Measurements from ENCODE around the gene SNX24. TPM values are rescaled to one million over a fixed set of nuclear protein-coding genes. Genes with fewer than 3 reads are reported as not detected.

Gene SNX24
- total RNA-seq, 2 donors from 2014 or later, result 20.8 to 21.7 TPM

DNA sequence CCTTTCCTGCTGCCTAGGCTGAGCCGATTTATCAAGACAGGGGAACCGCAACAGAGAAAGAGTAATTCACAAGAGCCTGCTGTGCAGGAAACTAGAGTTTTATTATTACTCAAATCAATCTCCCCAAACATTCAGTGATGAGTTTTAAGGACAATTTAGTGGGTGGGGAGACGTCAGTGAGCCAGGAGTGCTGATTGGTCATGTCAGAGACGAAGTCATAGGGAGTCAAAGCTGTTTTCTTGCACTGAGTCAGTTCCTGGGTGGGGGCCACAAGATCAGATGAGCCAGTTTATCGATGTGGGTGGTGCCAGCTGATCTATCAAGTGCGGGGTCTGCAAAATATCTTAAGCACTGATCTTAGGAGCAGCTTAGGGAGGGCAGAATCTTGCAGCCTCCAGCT lies 19.0 kb downstream of the SNX24 start:
- intact Hi-C loops (cut with DNase I, micrococcal nuclease), result no loop called here
- ATAC-seq (no peak), DNase-seq (no peak)

DNA sequence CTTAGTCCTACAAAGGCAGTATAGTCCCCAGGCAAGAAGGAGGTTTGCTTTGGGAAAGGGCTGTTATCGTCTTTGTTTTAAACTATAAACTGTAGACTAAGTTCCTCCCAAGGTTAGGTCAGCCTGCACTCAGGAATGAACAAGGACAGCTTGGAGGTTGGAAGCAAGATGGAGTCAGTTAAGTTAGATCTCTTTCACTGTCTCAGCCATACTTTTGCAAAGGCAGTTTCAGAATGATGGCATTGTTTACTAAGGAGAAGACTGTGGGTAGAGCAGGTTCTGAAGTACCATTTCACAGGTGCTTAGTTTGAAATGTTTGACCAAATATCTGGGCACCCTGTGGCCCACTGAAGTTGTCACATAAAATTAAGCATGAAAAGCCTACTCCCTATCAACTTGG lies 19.4 kb downstream of the SNX24 start:
- DNase-seq (no peak), ATAC-seq (no peak)
- intact Hi-C loops (cut with DNase I, micrococcal nuclease), result no loop called here

DNA sequence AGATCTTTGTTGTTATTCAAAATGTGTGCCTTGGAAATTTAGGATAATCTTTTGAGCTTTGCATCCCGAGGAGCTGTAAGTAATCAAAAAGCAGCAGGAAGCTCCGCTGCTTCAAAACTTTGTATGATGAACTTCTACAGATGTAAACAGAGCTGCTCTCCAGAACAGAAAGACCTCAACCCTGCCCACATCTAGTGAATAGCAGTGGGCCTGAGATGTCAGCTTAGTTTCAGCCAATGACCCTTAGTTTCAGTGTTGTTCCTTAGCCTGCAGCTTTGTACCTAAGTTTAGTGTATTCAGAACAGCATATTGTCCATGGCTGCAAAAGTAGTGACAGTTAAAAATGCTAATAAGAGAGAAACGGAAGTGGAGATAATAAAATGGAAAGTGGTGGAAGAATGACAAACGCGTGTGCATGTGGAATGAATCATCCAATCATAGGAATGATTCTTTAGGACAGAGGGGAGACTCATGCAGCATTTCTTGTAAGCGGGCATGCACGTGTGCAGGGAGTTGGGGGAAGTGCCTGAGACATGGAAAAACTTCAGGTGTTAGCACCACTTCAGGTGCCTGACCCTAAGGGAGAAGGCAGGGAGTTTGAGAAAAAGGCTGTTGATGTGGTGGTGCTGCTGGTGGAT lies 24.9 kb downstream of the SNX24 start:
- DNase-seq (no peak), ATAC-seq (no peak)
- intact Hi-C loops (cut with DNase I, micrococcal nuclease), result no loop called here

DNA sequence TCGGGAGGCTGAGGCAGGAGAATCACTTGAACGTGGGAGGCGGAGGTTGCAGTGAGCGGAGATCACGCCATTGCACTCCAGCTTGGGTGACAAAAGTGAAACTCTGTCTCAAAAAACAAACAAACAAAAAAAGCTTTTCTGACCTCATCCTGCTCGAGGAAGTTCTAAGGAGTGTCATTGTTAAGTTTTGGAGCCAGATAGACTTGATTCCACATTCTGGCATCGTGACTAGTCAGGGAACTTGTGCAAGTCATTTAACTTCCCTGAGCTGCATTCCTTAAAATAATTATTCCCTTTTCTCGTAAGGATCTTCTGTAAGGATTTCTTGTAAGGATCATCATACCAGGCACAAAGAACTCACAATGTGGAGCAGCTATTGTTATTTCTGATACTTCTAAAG lies 26.2 kb downstream of the SNX24 start:
- intact Hi-C loops (cut with DNase I, micrococcal nuclease), result no loop called here
- DNase-seq, result no peak
- ATAC-seq, result no peak

DNA sequence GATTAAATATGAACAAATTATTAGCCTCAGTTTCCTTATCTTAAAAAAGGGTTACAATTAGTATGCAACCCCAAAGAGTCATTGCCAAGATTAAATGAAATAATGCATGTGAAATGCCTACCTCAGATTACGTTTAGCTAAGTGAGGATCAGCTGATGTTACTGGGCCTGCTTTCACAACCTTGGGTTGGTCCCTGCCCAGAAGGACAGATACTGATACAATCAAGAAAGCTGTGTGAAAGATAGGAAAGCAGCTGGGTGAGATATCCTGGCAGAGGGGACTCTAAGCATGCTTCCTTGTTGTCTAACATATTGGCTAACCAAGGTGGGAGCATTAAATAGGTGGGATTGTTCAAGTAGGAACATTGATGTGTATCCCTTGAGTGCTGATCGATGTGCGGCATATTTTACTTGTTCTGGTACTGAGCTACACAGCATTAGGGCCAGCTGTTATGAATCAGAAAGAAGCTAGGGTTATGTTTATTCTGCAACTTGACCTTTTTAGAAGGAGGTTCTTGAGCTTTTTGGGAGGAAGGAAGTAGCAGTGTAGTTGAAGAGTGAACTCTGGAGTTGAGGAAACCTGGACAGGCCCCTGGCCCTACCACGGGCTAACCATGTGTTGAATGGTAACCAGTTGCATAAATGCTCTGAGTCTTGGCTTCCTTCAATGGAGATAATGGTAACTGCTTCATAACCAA lies 28.9 kb downstream of the SNX24 start:
- ATAC-seq, result no peak
- intact Hi-C loops (cut with DNase I, micrococcal nuclease), result no loop called here

DNA sequence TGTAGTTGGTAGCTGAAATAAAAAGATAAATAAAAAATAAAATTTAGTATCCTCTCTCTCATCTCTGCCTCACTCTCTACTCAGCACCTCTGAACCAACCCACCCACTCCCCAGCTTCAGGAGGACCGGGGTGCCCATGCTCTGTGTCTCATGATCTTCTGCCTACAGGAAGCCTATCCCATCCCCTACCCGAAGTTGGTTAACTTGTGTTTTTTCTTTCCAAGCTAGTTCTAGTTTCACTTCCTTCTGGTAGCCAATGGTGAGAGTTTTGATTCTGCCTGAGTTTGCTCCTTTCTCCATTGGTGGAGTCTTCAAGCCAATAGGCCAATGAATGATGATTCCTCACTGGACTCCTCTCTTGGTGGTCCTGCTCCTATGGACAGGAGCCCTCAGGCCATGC lies 32.1 kb downstream of the SNX24 start:
- intact Hi-C loops (cut with DNase I, micrococcal nuclease), result no loop called here
- DNase-seq, result no peak
- ATAC-seq, result no peak

More for the DNA sequence above, 28.9 kb downstream of the SNX24 start:
- no peak for DNase-seq

DNA sequence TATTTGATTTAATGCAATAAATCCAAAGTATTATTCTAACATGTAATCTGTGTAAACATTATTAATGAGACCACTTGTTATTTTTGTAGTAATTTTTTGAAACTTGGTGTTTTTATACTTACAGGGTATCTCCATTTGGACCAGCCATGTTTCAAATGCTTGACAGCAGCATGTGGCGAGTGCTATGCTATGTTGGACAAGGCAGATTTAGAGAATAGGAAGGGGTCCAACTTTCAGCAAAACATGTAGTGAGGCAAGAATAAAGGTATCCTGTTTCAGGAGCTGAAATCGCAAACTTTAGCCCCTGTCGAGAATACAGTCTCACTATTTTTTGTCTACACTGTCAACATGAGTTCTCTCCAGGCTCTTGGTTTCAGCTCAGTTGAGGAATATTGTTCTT lies 33.7 kb downstream of the SNX24 start:
- ATAC-seq (no peak), DNase-seq (no peak)
- intact Hi-C loops (cut with DNase I, micrococcal nuclease), result no loop called here

DNA sequence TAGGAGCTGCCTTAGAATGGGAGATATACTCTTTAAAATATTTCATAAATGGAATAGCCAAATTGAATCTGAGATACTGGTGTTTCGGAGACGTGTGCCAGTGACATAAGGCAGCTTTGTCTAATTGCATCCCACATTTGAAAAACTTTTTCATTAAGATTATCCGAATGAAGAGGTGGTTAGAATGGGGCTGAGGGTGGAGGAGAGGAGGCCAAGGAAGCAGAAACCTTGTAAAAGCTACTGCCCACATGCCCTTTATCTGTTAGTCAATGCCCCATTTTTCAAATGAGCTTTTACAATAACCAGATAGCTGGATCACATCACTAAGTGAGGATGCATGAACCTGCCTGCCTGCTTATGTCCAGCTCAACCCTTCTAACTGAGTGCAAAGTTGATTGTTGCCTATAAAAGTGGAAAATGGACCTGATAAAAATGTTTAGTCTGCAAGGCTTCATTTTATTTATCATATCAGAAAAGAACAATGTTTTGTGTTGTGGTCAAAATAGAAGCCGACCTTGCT lies 34.8 kb downstream of the SNX24 start:
- intact Hi-C loops (cut with DNase I, micrococcal nuclease), result no loop called here
- no peak for ATAC-seq
- DNase-seq, result no peak

DNA sequence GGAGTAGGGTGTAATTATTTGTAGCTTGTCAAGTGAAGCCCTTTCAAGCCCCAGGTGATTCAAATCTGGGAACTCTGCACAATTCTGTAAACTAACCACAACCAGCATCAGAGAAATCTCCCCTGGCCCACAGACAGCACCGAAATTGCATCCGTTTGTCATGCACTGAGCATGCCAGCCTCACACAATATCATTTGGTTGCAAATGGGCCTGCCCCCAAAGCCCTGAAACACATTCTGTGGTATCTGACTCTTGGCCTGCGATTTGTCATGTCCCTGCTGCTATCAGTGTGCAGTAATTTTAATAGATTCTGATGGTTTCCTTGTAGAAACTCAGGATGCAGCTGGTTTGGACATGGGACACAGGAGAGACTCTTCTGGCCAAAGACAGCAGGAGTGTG lies 35.3 kb downstream of the SNX24 start:
- intact Hi-C loops (cut with DNase I, micrococcal nuclease), result no loop called here
- DNase-seq (no peak), ATAC-seq (no peak)

DNA sequence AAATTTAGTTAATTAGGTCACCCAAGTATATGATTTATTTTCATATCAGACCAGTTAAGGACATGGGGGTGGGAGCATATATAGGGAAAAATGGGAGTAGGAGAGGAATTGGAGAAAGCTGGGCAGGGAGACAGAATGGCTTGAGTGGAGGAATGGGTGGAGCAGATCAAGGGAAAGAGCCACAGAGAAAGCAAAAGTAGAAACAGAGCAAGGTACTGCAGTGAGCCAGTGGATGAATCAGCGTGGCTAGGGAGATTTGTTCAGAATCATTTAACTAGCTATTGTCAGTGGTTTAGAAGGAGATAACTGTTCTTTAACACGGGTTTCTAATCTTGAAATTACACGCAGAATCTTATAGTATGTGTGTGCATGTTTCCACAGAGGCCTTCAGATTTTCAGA lies 37.4 kb downstream of the SNX24 start:
- intact Hi-C loops (cut with DNase I, micrococcal nuclease), result no loop called here
- ATAC-seq (no peak), DNase-seq (no peak)

DNA sequence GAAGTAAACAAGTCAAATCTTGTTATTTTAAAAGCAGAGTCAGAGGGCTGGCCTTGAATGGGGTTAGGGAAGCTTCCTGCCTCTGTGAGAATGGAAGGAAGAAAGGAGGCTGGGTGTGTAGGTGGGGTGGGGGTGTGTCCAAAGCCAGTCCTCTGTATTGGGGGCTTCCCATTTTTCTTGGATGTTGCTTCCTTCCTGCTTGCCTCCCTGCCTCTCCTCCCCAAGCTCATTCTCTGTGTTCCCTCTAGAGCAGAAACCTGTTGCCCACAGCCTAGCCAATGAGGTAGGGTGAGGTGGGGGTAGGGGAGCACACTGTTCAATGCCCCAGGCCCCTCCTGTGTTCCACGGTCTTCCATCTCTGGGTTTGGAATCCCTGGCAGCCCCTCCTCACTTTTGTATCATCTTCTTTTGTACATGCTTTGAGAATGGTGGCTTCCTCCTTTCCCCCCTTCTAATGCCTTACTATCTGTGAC lies 39.7 kb downstream of the SNX24 start:
- ATAC-seq (no peak), DNase-seq (no peak)
- intact Hi-C loops (cut with DNase I, micrococcal nuclease), result no loop called here

DNA sequence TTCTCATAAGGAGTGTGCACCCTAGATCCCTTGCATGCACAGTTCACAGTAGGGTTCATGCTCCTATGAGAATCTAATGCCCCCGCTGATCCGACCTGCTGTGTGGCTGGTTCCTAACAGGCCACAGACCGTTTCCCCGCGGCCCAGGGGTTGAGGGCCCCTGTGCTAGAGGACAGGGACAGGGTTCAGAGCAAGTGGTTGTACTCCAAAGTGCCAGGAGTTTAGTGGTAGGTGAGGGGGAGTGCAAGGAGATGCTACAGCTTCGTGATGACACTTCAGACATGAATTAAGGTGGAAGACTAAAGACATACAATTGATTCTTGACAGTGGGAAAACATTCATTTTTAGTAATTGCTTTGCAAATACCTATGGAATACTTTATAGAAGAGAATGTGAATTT lies 40.5 kb downstream of the SNX24 start:
- intact Hi-C loops (cut with DNase I, micrococcal nuclease), result no loop called here
- DNase-seq (no peak), ATAC-seq (no peak)

DNA sequence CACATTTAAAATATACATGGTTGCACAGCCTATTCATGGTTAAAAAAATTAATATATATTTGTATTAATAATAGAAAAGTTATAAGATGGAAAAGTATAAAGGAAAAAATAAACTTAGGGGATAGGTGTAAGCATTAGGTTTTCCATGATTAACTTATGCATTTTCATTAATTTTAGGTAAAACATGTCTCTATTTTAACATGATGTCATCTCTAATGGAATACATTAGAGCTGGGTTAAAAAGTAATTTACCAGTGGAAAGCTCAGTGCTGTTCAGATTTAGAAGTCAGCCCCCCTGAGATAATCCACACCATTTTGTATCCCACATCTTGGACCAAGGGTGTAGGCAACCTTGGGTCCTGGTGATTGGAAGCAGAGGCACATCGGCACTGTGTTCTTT lies 49.7 kb downstream of the SNX24 start:
- ATAC-seq, result no peak
- intact Hi-C loops (cut with DNase I, micrococcal nuclease), result loop anchor here in 1 of 2 donors (10.0 kb wide), 1 partner anchor 450 kb away; no protein-coding TSS in a partner anchor
- DNase-seq, result no peak

DNA sequence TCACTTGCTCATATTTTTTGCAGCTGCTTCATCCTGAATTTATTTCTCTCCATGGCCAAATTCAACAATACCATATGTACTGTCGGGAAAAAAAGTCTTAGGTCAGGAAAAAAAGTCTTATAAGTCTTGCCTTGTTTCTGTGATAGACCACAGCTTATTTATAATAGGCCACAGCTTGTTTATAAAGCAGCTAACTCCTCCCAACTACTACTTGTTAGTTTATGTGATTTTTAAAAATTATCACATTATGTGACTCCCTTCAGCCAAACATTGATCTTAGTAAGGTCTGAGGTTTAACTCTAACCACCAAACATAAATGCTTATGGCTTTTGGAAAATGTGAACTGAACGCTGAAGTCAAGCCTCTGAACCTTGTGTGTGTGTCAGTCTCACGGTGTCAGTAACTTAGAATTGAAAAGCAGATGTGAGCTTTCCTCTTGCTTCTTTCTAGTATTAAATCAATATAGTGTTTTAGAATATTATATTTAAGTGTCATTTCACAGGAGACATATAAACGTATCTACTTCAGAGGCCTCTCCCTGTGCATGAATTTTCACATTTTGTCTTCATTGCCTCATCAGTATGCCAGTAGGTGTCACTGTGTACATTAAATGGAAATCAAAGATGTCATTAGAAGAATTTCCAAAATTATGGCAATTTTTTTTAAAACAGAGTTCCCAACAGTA lies 51.3 kb downstream of the SNX24 start:
- intact Hi-C loops (cut with DNase I, micrococcal nuclease), result loop anchor here in 1 of 2 donors (10.0 kb wide), 1 partner anchor 448 kb away; no protein-coding TSS in a partner anchor
- DNase-seq, result no peak
- ATAC-seq, result no peak

DNA sequence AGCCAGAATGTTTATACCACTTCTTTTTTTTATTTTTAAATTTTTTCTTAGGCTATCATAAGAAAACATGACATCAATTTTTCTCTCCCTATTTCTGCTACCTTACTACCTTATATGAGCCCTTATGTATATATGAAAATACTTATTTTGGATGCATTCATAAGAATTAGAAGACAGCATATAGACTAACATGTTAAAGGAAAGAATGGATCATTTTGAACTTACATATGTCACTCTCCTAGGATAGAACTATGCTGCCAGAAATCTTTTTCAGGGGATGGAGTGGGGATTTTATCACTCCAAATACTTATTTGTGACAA lies 51.8 kb downstream of the SNX24 start:
- ATAC-seq, result no peak
- DNase-seq, result no peak
- intact Hi-C loops (cut with DNase I, micrococcal nuclease), result loop anchor here in 1 of 2 donors (10.0 kb wide), 1 partner anchor 448 kb away; no protein-coding TSS in a partner anchor

DNA sequence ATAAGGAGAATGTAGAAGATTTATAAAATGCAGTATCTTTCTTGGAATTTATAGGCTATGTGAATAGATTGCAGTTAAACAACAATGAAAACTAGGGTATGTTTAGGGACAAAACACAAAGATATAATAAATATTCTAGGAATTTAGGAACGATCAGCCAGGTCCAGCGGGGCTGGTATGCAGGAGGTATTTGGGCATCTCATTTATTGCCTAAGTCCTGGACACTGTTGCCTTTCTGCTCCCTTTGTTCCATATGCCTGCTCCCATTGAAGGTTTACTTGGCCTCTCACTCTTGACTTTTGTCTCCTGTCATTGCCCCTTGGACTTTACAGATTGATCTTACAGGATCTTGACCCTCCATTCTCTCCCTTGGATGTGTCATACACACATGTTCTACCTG lies 55.9 kb downstream of the SNX24 start:
- ATAC-seq (no peak), DNase-seq (no peak)
- intact Hi-C loops (cut with DNase I, micrococcal nuclease), result no loop called here

DNA sequence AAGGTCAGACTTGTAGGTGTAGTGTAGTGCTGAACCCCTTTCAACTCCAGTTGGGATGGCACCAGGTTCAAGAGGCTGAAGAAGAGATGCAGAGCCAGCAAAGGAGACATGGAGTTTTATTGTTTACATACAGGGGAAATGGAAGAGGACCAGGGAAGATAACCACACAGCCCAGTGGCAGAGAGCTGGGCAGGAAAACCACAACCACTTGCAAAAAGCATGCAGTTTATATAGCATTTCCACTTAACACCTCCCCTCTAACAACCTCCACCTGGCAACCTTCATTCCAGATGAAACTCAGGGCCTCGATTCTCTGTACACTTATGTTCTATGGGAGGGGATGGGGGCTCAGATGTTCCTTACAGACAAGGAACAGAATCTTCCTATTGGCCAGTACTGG lies 56.9 kb downstream of the SNX24 start:
- ATAC-seq, result no peak

DNA sequence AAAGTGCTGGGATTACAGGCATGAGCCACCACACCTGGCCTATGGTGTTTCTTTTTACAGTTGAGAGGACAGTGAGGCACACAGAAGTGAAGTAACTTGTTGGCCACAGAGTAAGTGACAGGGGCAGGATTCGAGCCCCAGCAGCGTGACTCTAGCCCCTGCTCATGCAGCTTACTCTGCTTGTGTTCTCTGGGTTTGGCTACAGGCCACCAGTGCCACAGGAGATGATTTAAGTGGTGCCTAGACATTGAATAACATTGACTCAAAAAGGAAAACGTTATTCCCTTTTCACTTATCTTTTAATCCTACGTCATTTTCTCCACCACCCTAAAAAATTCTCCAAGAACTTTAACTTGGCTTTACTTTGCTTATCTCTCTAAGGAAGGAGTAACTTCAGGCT lies 61.4 kb downstream of the SNX24 start:
- ATAC-seq (no peak), DNase-seq (no peak)
- intact Hi-C loops (cut with DNase I, micrococcal nuclease), result no loop called here

More for the DNA sequence above, 56.9 kb downstream of the SNX24 start:
- intact Hi-C loops (cut with DNase I, micrococcal nuclease), result no loop called here
- no peak for DNase-seq

DNA sequence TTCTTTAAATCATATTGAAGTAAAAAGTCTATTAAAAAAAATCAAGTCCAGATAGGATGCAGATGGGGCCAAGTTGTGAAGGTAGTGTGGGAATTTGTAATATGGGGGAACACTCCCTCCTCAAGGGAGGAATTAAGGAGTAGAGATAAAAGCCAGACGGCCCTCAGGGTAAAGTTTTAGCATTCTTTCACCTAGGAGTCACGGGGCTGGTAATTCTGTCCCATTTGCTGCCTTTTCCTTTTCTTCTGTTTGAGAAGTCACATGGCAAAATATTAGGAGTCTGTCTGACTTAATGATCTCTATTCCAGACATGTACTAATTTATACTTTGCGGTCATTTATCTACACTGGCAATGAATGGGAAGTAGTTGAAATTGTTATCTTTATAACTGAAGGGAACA lies 61.9 kb downstream of the SNX24 start:
- DNase-seq (no peak), ATAC-seq (no peak)
- intact Hi-C loops (cut with DNase I, micrococcal nuclease), result no loop called here

DNA sequence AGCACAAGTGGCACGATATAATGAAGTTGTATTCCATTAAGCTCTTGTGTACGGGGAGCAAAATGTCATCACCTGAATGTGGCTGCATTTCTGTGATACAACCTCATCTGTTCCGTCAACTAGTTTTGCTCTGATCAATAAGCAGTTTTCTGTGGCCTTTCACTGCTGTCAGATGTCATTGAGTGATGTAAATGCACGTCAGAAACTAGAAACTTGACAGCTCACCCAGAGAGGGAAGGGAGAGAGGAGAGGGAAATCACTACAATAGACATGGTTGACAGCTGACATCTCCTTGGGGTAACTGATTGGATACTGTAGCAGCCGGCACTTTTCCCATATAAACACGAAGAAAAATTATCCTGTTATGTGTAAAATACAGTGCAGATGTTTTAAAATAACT lies 62.7 kb downstream of the SNX24 start:
- DNase-seq (no peak), ATAC-seq (no peak)
- intact Hi-C loops (cut with DNase I, micrococcal nuclease), result no loop called here

Data from left colon (tissue), 2 donors.